H1 (cell line): ENCODE data around the gene MMS22L. TPM values are rescaled to one million over a fixed set of nuclear protein-coding genes. Genes with fewer than 3 reads are reported as not detected.

Experiments
- CTCF ChIA-PET: fragments of 300-600 bp; sonication (Branson Sonifier 250); formaldehyde crosslinking; loops from one replicate; lab custom pipeline; 2021; ENCODE audit not compliant: partially characterized antibody; lab: Charles Lee
- POLR2A ChIA-PET: fragments of 300-600 bp; sonication (Branson Sonifier 250); formaldehyde crosslinking; loops from one replicate; lab custom pipeline; 2021; ENCODE audit warnings: inconsistent platforms; ENCODE audit not compliant: partially characterized antibody; lab: Charles Lee
- DNase-seq, 2 experiments: peaks; one replicate each; pipeline versions ENCODE4 v3.0.0 to v3.0.0-alpha.2; 2010 to 2022; ENCODE audit warnings: low spot score in 2 of 2, low read depth in 1 of 2, mixed read lengths in 1 of 2
- FAIRE-seq: peaks from 2 replicates; lab custom pipeline; 2011; peaks lifted over from hg19 to GRCh38; lab: Jason Lieb, UNC
- H2AFZ ChIP-seq: 2 replicates; pipeline ENCODE4 v1.8.1; 2012; ENCODE audit warnings: low read length, inconsistent platforms
- H2AK5ac ChIP-seq: 2 replicates; pipeline ENCODE4 v1.6.1; 2013; ENCODE audit warnings: low read depth, low read length
- H2BK120ac ChIP-seq: replicated peaks from 2 replicates; pipeline ENCODE3; 2013; ENCODE audit warnings: low read depth, low read length, inconsistent platforms
- H2BK12ac ChIP-seq: 2 replicates; pipeline ENCODE4 v1.6.1; 2013; ENCODE audit warnings: low read depth, low read length
- H2BK15ac ChIP-seq: 2 replicates; pipeline ENCODE4 v1.6.1; 2013; ENCODE audit warnings: low read length
- H2BK20ac ChIP-seq: 2 replicates; pipeline ENCODE4 v1.6.1; 2013; ENCODE audit warnings: low read length
- H2BK5ac ChIP-seq: 2 replicates; pipeline ENCODE4 v1.6.1; 2013; ENCODE audit warnings: low read depth, low read length
- H3K14ac ChIP-seq: 2 replicates; pipeline ENCODE4 v1.6.1; 2013; ENCODE audit warnings: inconsistent platforms; ENCODE audit not compliant: insufficient read length
- H3K18ac ChIP-seq: 2 replicates; pipeline ENCODE4 v1.6.1; 2013; ENCODE audit warnings: low read length; ENCODE audit errors: extremely low read depth
- H3K23ac ChIP-seq: 2 replicates; pipeline ENCODE4 v1.6.1; 2013; ENCODE audit warnings: inconsistent platforms; ENCODE audit not compliant: insufficient read length
- H3K23me2 ChIP-seq: 2 replicates; pipeline ENCODE4 v1.6.1; 2013; ENCODE audit warnings: low read depth, low read length
- H3K27ac ChIP-seq: 2 replicates; pipeline ENCODE4 v1.6.1; 2011; ENCODE audit warnings: low read depth, low read length, inconsistent platforms
- H3K27me3 ChIP-seq, 4 experiments: replicated peaks in 1 of 4; 1 replicate in 1 of 4; 2 replicates in 3 of 4; pipeline versions ENCODE4 v1.6.1 to v1.8.1; 2011 to 2013; ENCODE audit warnings: low read length in 3 of 4, mild to moderate bottlenecking in 3 of 4, inconsistent platforms in 2 of 4, mixed read lengths in 2 of 4, moderate library complexity in 1 of 4; ENCODE audit not compliant: control insufficient read depth in 3 of 4, insufficient read depth in 3 of 4; ENCODE audit errors: extremely low read depth in 1 of 4
- H3K36me3 ChIP-seq, 4 experiments: 2 replicates each; pipeline versions ENCODE4 v1.6.1 to v1.8.1; 2011 to 2013; ENCODE audit warnings: mild to moderate bottlenecking in 4 of 4, low read length in 3 of 4, moderate library complexity in 2 of 4, control low read depth in 1 of 4, inconsistent platforms in 1 of 4; ENCODE audit not compliant: insufficient read depth in 4 of 4, control insufficient read depth in 2 of 4
- H3K4ac ChIP-seq: replicated peaks from 2 replicates; pipeline ENCODE3; 2013; ENCODE audit warnings: low read length, low read depth, mixed read lengths, inconsistent platforms; ENCODE audit not compliant: insufficient read length
- H3K4me1 ChIP-seq, 4 experiments: replicated peaks in 1 of 4; 1 replicate in 1 of 4; 2 replicates in 3 of 4; pipeline versions ENCODE4 v1.6.1 to v1.8.1; 2011 to 2013; ENCODE audit warnings: low read length in 3 of 4, inconsistent platforms in 2 of 4, mixed read lengths in 1 of 4; ENCODE audit not compliant: insufficient read depth in 4 of 4, control insufficient read depth in 3 of 4
- H3K4me2 ChIP-seq, 2 experiments: 2 replicates each; pipeline versions ENCODE4 v1.6.1 to v1.8.1; 2011 to 2013; ENCODE audit warnings: low read depth in 2 of 2, low read length in 2 of 2, control low read depth in 1 of 2, inconsistent platforms in 1 of 2, mild to moderate bottlenecking in 1 of 2; ENCODE audit not compliant: insufficient read depth in 1 of 2
- H3K4me3 ChIP-seq, 4 experiments: fragments of 200-600, 300-600 bp in 1 of 4; sonication (generic), shearing (Covaris generic), sonication (Bioruptor Twin) in 1 of 4; 2 replicates each; pipeline versions ENCODE4 v1.5.1 to v1.8.1; 2011 to 2016; ENCODE audit warnings: low read length in 4 of 4, low read depth in 3 of 4, control low read depth in 2 of 4, inconsistent platforms in 2 of 4, mild to moderate bottlenecking in 2 of 4, mixed read lengths in 1 of 4, moderate library complexity in 1 of 4; ENCODE audit not compliant: insufficient read depth in 2 of 4; ENCODE audit errors: extremely low read depth in 1 of 4
- H3K56ac ChIP-seq: replicated peaks from 2 replicates; pipeline ENCODE3; 2013; ENCODE audit warnings: low read depth, mild to moderate bottlenecking, mixed read lengths, low read length, inconsistent platforms; ENCODE audit not compliant: insufficient read length
- H3K79me1 ChIP-seq: 2 replicates; pipeline ENCODE4 v1.6.1; 2013; ENCODE audit warnings: low read depth, low read length, control low read depth
- H3K79me2 ChIP-seq, 2 experiments: 2 replicates each; pipeline versions ENCODE4 v1.6.1 to v1.8.1; 2012 to 2013; ENCODE audit warnings: low read length in 2 of 2, mild to moderate bottlenecking in 2 of 2, inconsistent platforms in 1 of 2; ENCODE audit not compliant: insufficient read depth in 2 of 2, control insufficient read depth in 1 of 2
- H3K9ac ChIP-seq, 4 experiments: replicated peaks in 1 of 4; 1 replicate in 1 of 4; 2 replicates in 3 of 4; pipeline versions ENCODE4 v1.6.1 to v1.8.1; 2011 to 2013; ENCODE audit warnings: low read depth in 3 of 4, low read length in 3 of 4, control low read depth in 2 of 4, mild to moderate bottlenecking in 2 of 4, moderate library complexity in 2 of 4, inconsistent platforms in 1 of 4; ENCODE audit errors: extremely low read depth in 1 of 4
- H3K9me3 ChIP-seq, 2 experiments: 2 replicates each; pipeline versions ENCODE4 v1.6.1 to v1.8.1; 2012 to 2013; ENCODE audit warnings: mild to moderate bottlenecking in 2 of 2, moderate library complexity in 2 of 2, control low read depth in 1 of 2, inconsistent platforms in 1 of 2, low read depth in 1 of 2, low read length in 1 of 2, mixed read lengths in 1 of 2; ENCODE audit not compliant: insufficient read depth in 2 of 2
- H4K20me1 ChIP-seq, 2 experiments: replicated peaks in 1 of 2; 2 replicates each; pipeline versions ENCODE3 to v1.8.1; 2011 to 2013; ENCODE audit warnings: inconsistent platforms in 2 of 2, low read length in 2 of 2, mild to moderate bottlenecking in 1 of 2; ENCODE audit not compliant: insufficient read depth in 2 of 2, control insufficient read depth in 1 of 2
- H4K5ac ChIP-seq: 2 replicates; pipeline ENCODE4 v1.6.1; 2013; ENCODE audit warnings: low read length, low read depth, mixed read lengths, inconsistent platforms; ENCODE audit not compliant: insufficient read length
- H4K8ac ChIP-seq: 2 replicates; pipeline ENCODE4 v1.8.0; 2013; ENCODE audit warnings: mild to moderate bottlenecking, moderate library complexity, low read length, inconsistent platforms; ENCODE audit not compliant: insufficient read depth; ENCODE audit errors: extremely low read depth
- H4K91ac ChIP-seq: replicated peaks from 2 replicates; pipeline ENCODE3; 2013; ENCODE audit warnings: low read length, mixed read lengths, inconsistent platforms; ENCODE audit not compliant: insufficient read length
- BACH1 ChIP-seq: IDR thresholded peaks from 2 replicates; pipeline ENCODE4 v1.6.1; 2012; ENCODE audit warnings: low read length, improper control_type of control experiment
- CEBPB ChIP-seq: IDR thresholded peaks from 2 replicates; pipeline ENCODE4 v1.6.1; 2012; ENCODE audit warnings: low read depth, low read length
- CHD1 ChIP-seq: IDR thresholded peaks from 2 replicates; pipeline ENCODE4 v1.6.1; 2012; ENCODE audit warnings: low read depth, low read length, improper control_type of control experiment
- CTCF ChIP-seq, 3 experiments: IDR thresholded peaks; 1 replicate in 2 of 3; 2 replicates in 1 of 3; pipeline versions ENCODE4 v1.5.1 to v1.6.1; 2011; ENCODE audit warnings: low read length in 3 of 3, mild to moderate bottlenecking in 3 of 3, inconsistent platforms in 2 of 3, low read depth in 1 of 3, moderate library complexity in 1 of 3; ENCODE audit not compliant: insufficient read depth in 1 of 3; ENCODE audit errors: control extremely low read depth in 1 of 3
- EP300 ChIP-seq, 2 experiments: IDR thresholded peaks; 1 replicate in 1 of 2; 2 replicates in 1 of 2; pipeline ENCODE4 v1.6.1; 2011 to 2012; ENCODE audit warnings: low read depth in 2 of 2, low read length in 2 of 2, mild to moderate bottlenecking in 2 of 2, borderline replicate concordance in 1 of 2, inconsistent platforms in 1 of 2, moderate library complexity in 1 of 2
- FOSL1 ChIP-seq: IDR thresholded peaks from 2 replicates; pipeline ENCODE4 v1.6.1; 2011; ENCODE audit warnings: mild to moderate bottlenecking, low read depth, low read length, moderate library complexity; ENCODE audit not compliant: insufficient read depth
- HDAC6 ChIP-seq: IDR thresholded peaks from one replicate; pipeline ENCODE4 v1.7.1; 2012; ENCODE audit warnings: low read depth, mild to moderate bottlenecking, inconsistent platforms, low read length, moderate library complexity
- JUND ChIP-seq: IDR thresholded peaks from 2 replicates; pipeline ENCODE4 v1.6.1; 2011; ENCODE audit warnings: mild to moderate bottlenecking, improper control_type of control experiment, low read length
- NRF1 ChIP-seq: IDR thresholded peaks from 2 replicates; pipeline ENCODE4 v1.6.1; 2011; ENCODE audit warnings: mild to moderate bottlenecking, low read depth, low read length, improper control_type of control experiment
- RXRA ChIP-seq: IDR thresholded peaks from 2 replicates; pipeline ENCODE4 v1.6.1; 2011; ENCODE audit warnings: low read depth, mild to moderate bottlenecking, low read length, moderate library complexity; ENCODE audit not compliant: insufficient read depth
- SAP30 ChIP-seq: fragments of 300-600 bp; sonication (generic); IDR thresholded peaks from 2 replicates; pipeline ENCODE4 v1.7.1; 2012; ENCODE audit warnings: low read length, moderate library complexity, mild to moderate bottlenecking, inconsistent platforms; ENCODE audit not compliant: insufficient read depth, insufficient replicate concordance
- SIN3A ChIP-seq, 2 experiments: IDR thresholded peaks in 1 of 2; conservative IDR thresholded peaks in 1 of 2; 2 replicates each; pipeline ENCODE4 v1.6.1; 2011 to 2012; ENCODE audit warnings: low read length in 2 of 2, improper control_type of control experiment in 1 of 2, low read depth in 1 of 2, mild to moderate bottlenecking in 1 of 2
- SIRT6 ChIP-seq: IDR thresholded peaks from one replicate; pipeline ENCODE4 v1.7.1; 2012; ENCODE audit warnings: low read length, inconsistent platforms
- polyA plus RNA-seq, 7 experiments: library from polyadenylated mRNA; depleted of rRNA in 3 of 7; stranded (reverse) in 5 of 7; unstranded in 2 of 7; fragments of >200 nt in 5 of 7; fragments of 200-250 nt in 2 of 7; gene quantifications; 1 replicate in 5 of 7; 2 replicates in 1 of 7; 4 replicates in 1 of 7; pipeline versions ENCODE4 v1.2.1 to v1.2.3, GENCODE V29; 2011 to 2013; ENCODE audit warnings: missing spikeins in 2 of 7, mixed read lengths in 2 of 7
- total RNA-seq: library from RNA; stranded (reverse); fragmentation: NEBNext Ultra II Directional; extraction: Animal tissue kit (Norgen Biotek cat#: 25700); gene quantifications from 2 replicates; pipeline ENCODE4 v1.2.1, GENCODE V29; 2021

Gene MMS22L
- total and polyA plus RNA-seq, 2 of the 8 experiments (the other 6 are each of a cell fraction or from before 2014, with no cell fraction given): 11.1 to 32.6 TPM

DNA sequence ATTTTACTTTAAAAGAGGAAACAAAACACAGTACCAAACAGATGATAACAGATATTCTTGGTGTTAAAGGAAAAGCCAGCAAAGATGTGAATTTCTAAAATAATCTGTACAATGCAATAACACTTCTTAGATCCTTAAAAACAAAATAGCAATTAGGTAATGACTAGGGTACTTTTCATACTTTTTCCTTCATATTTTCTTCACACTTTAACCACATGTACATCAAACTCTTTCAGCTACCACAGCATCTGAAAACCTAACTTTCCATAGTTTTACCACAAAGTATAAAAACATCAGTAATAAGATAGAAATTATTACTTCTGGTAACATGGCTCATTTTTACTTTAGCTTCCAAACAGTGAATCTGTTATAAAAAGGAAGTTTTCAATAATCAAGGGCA lies 141.3 kb downstream of the MMS22L start:
- Histone ChIP-seq H3K27me3 (no peaks in the 10 kb centered on the region), H2BK5ac (no peak overlapping the region), H3K56ac (no peak overlapping the region), H4K20me1 (no peaks in the 10 kb centered on the region), H3K36me3 (peaks cover 0 to 2% (median 0%) of the 10 kb centered on the region in 4 experiments; a peak in 2 of 8 replicates), H4K91ac (no peak overlapping the region), H3K18ac (no peak overlapping the region), H2AFZ (no peak overlapping the region), H3K9me3 (no peaks in the 10 kb centered on the region), H3K9ac (no peak overlapping the region), H2BK20ac (no peak overlapping the region), H3K27ac (no peak overlapping the region), H2BK120ac (no peak overlapping the region), H3K4me3 (no peak overlapping the region), H3K23me2 (no peaks in the 10 kb centered on the region), H3K23ac (no peak overlapping the region), H4K8ac (no peak overlapping the region), H2BK15ac (no peak overlapping the region), H3K79me1 (no peaks in the 10 kb centered on the region), H3K4ac (no peak overlapping the region), H3K14ac (no peak overlapping the region), H3K79me2 (no peaks in the 10 kb centered on the region), H2BK12ac (no peak overlapping the region), H4K5ac (no peak overlapping the region), H3K4me1 (no peaks in the 10 kb centered on the region), H3K4me2 (no peak overlapping the region), H2AK5ac (no peak overlapping the region)
- no peak for DNase-seq
- CTCF ChIA-PET: no interaction called here
- POLR2A ChIA-PET: no interaction called here
- FAIRE-seq: no peak
- TF ChIP-seq RXRA (no peak), CTCF (IDR thresholded peaks at IDR 0.05; ENCODE audit: control extremely low read depth in 1 of 3, insufficient read depth in 1 of 3, low read depth in 1 of 3, low read length in 3 of 3) (no peak), SIN3A (conservative IDR thresholded peaks at IDR 0.05 in 1 of 2, IDR thresholded peaks at IDR 0.05 in 1 of 2; ENCODE audit: low read depth in 1 of 2, low read length in 2 of 2) (no peak), SAP30 (no peak), FOSL1 (no peak), HDAC6 (no peak), JUND (no peak), SIRT6 (no peak), CHD1 (no peak), CEBPB (no peak), EP300 (IDR thresholded peaks at IDR 0.05; ENCODE audit: borderline replicate concordance in 1 of 2, low read depth in 2 of 2, low read length in 2 of 2) (no peak), BACH1 (no peak), NRF1 (no peak)
